Dendritic cell treated with granulocyte-macrophage colony-stimulating factor and Interleukin-4, amounts not matched to agents 40 ng/mL and 50 ng/mL, for 4 days (primary cell): ENCODE results near the gene ARL6IP6.

ENCODE experiments used
- H3K27ac Mint-ChIP-seq: one replicate; pipeline ENCODE4 v1.8.0; 2022; ENCODE audit warnings: mild to moderate bottlenecking, mixed read lengths
- H3K27me3 Mint-ChIP-seq: one replicate; pipeline ENCODE4 v1.8.0; 2022; ENCODE audit warnings: mild to moderate bottlenecking, mixed read lengths
- H3K36me3 Mint-ChIP-seq: one replicate; pipeline ENCODE4 v1.8.0; 2022; ENCODE audit warnings: low read depth, mixed read lengths
- H3K4me1 Mint-ChIP-seq: one replicate; pipeline ENCODE4 v1.8.0; 2022; ENCODE audit warnings: low read depth, mixed read lengths
- H3K4me3 Mint-ChIP-seq: one replicate; pipeline ENCODE4 v1.8.0; 2022; ENCODE audit warnings: mild to moderate bottlenecking, moderate library complexity, mixed read lengths
- H3K9me3 Mint-ChIP-seq: one replicate; pipeline ENCODE4 v1.8.0; 2022; ENCODE audit warnings: mixed read lengths
- intact Hi-C: fragments of 100-400 bp; cut with micrococcal nuclease; formaldehyde crosslinking; loops from one replicate; pipeline ENCODE4 v1.15.0; 2022

ARL6IP6 gene

GRCh38 chr2:152718076-152718908 is at the start of gene ARL6IP6:
Gene ARL6IP6 (plus strand): TSS chr2:152718620. CDS start chr2:152718625, 5 bp downstream.
- Mint-ChIP-seq H3K4me3 (peak within 1 kb of the TSS; percentile 92), H3K4me1 (peaks cover 31% of the 10 kb centered on the region), H3K27me3 (no peaks in the 10 kb centered on the region), H3K9me3 (no peaks in the 10 kb centered on the region), H3K27ac (peak within 1 kb of the TSS; percentile 96), H3K36me3 (peaks cover 72% of the 10 kb centered on the region)
- intact Hi-C loops: loop anchor here (5.0 to 10.0 kb wide), 3 partner anchors 541 to 893 kb away; partner anchors contain the start of genes ARL5A and STAM2

- H3K4me3 Mint-ChIP-seq: no peak overlapping the region
- H3K27me3 Mint-ChIP-seq: no peaks in the 10 kb centered on the region
- H3K36me3 Mint-ChIP-seq: peaks cover 70% of the 10 kb centered on the region
- H3K4me1 Mint-ChIP-seq: no peaks in the 10 kb centered on the region
- intact Hi-C loops: loop anchor here (10.0 kb wide), 1 partner anchor 1230 kb away; no protein-coding TSS in a partner anchor
- no peak overlapping the region for H3K27ac Mint-ChIP-seq
- H3K9me3 Mint-ChIP-seq: no peaks in the 10 kb centered on the region
Measured at GRCh38 chr2:152674334-152674733, 44.1 kb upstream of the ARL6IP6 start.

GRCh38 chr2:152676461-152676860 is 42.0 kb upstream of the ARL6IP6 start:
- no peaks in the 10 kb centered on the region for H3K9me3 Mint-ChIP-seq
- no peaks in the 10 kb centered on the region for H3K27me3 Mint-ChIP-seq
- no peak overlapping the region for H3K27ac Mint-ChIP-seq
- no peaks in the 10 kb centered on the region for H3K4me1 Mint-ChIP-seq
- H3K36me3 Mint-ChIP-seq: peaks cover 76% of the 10 kb centered on the region
- H3K4me3 Mint-ChIP-seq: no peak overlapping the region
- intact Hi-C loops: loop anchor here (10.0 kb wide), 1 partner anchor 1232 kb away; no protein-coding TSS in a partner anchor

- Mint-ChIP-seq H3K27ac (no peak overlapping the region), H3K4me3 (no peak overlapping the region), H3K9me3 (no peaks in the 10 kb centered on the region), H3K27me3 (no peaks in the 10 kb centered on the region), H3K36me3 (peaks cover 71% of the 10 kb centered on the region), H3K4me1 (no peaks in the 10 kb centered on the region)
- intact Hi-C loops: loop anchor here (10.0 kb wide), 1 partner anchor 1234 kb away; no protein-coding TSS in a partner anchor
Measured at GRCh38 chr2:152678808-152679207, 39.6 kb upstream of the ARL6IP6 start.

GRCh38 chr2:152682663-152683062 is 35.8 kb upstream of the ARL6IP6 start:
- intact Hi-C loops: no loop called here
- peaks cover 59% of the 10 kb centered on the region for H3K36me3 Mint-ChIP-seq
- peaks cover 11% of the 10 kb centered on the region for H3K4me1 Mint-ChIP-seq
- no peaks in the 10 kb centered on the region for H3K9me3 Mint-ChIP-seq
- H3K27me3 Mint-ChIP-seq: no peaks in the 10 kb centered on the region
- H3K27ac Mint-ChIP-seq: no peak overlapping the region
- no peak overlapping the region for H3K4me3 Mint-ChIP-seq

- Mint-ChIP-seq H3K27me3 (no peaks in the 10 kb centered on the region), H3K4me3 (no peak overlapping the region), H3K9me3 (no peaks in the 10 kb centered on the region), H3K36me3 (peaks cover 65% of the 10 kb centered on the region), H3K4me1 (peaks cover 11% of the 10 kb centered on the region), H3K27ac (no peak overlapping the region)
- intact Hi-C loops: no loop called here
Measured at GRCh38 chr2:152683400-152683799, 35.0 kb upstream of the ARL6IP6 start.

GRCh38 chr2:152686321-152686720 is 32.1 kb upstream of the ARL6IP6 start:
- intact Hi-C loops: no loop called here
- Mint-ChIP-seq H3K4me3 (no peak overlapping the region), H3K27ac (no peak overlapping the region)

GRCh38 chr2:152693033-152693432 is 25.4 kb upstream of the ARL6IP6 start:
- peaks cover 40% of the 10 kb centered on the region for H3K36me3 Mint-ChIP-seq

More at GRCh38 chr2:152686321-152686720, 32.1 kb upstream of the ARL6IP6 start:
- Mint-ChIP-seq H3K36me3 (peaks cover 60% of the 10 kb centered on the region), H3K27me3 (no peaks in the 10 kb centered on the region), H3K4me1 (peaks cover 11% of the 10 kb centered on the region), H3K9me3 (no peaks in the 10 kb centered on the region)

GRCh38 chr2:152694161-152694661 is 24.2 kb upstream of the ARL6IP6 start:
- H3K36me3 Mint-ChIP-seq: peaks cover 33% of the 10 kb centered on the region
- H3K27ac Mint-ChIP-seq: peak overlapping the region; percentile 60
- peak overlapping the region; percentile 67 for H3K4me3 Mint-ChIP-seq
- intact Hi-C loops: no loop called here
- H3K4me1 Mint-ChIP-seq: peaks cover 10% of the 10 kb centered on the region
- no peaks in the 10 kb centered on the region for H3K27me3 Mint-ChIP-seq
- H3K9me3 Mint-ChIP-seq: no peaks in the 10 kb centered on the region

More at GRCh38 chr2:152693033-152693432, 25.4 kb upstream of the ARL6IP6 start:
- Mint-ChIP-seq H3K27me3 (no peaks in the 10 kb centered on the region), H3K4me1 (peaks cover 10% of the 10 kb centered on the region), H3K9me3 (no peaks in the 10 kb centered on the region), H3K4me3 (no peak overlapping the region), H3K27ac (no peak overlapping the region)
- intact Hi-C loops: no loop called here

- intact Hi-C loops: no loop called here
- Mint-ChIP-seq H3K9me3 (no peaks in the 10 kb centered on the region), H3K27me3 (no peaks in the 10 kb centered on the region), H3K36me3 (peaks cover 32% of the 10 kb centered on the region), H3K4me3 (no peak overlapping the region), H3K4me1 (peaks cover 10% of the 10 kb centered on the region), H3K27ac (no peak overlapping the region)
Measured at GRCh38 chr2:152695763-152696162, 22.7 kb upstream of the ARL6IP6 start.

- Mint-ChIP-seq H3K4me1 (peaks cover 10% of the 10 kb centered on the region), H3K4me3 (no peak overlapping the region), H3K36me3 (peaks cover 33% of the 10 kb centered on the region), H3K27me3 (no peaks in the 10 kb centered on the region), H3K9me3 (peaks cover 7% of the 10 kb centered on the region), H3K27ac (no peak overlapping the region)
- intact Hi-C loops: no loop called here
Measured at GRCh38 chr2:152696476-152696875, 21.9 kb upstream of the ARL6IP6 start.

GRCh38 chr2:152701198-152701597 is 17.2 kb upstream of the ARL6IP6 start:
- H3K9me3 Mint-ChIP-seq: peaks cover 27% of the 10 kb centered on the region
- no peaks in the 10 kb centered on the region for H3K4me1 Mint-ChIP-seq
- no peak overlapping the region for H3K4me3 Mint-ChIP-seq
- peaks cover 41% of the 10 kb centered on the region for H3K36me3 Mint-ChIP-seq
- H3K27ac Mint-ChIP-seq: no peak overlapping the region
- intact Hi-C loops: no loop called here
- H3K27me3 Mint-ChIP-seq: no peaks in the 10 kb centered on the region

GRCh38 chr2:152706477-152707021 is 11.9 kb upstream of the ARL6IP6 start:
- intact Hi-C loops: no loop called here
- Mint-ChIP-seq H3K27ac (no peak overlapping the region), H3K9me3 (peaks cover 31% of the 10 kb centered on the region), H3K27me3 (no peaks in the 10 kb centered on the region), H3K4me1 (peaks cover 15% of the 10 kb centered on the region), H3K36me3 (peaks cover 78% of the 10 kb centered on the region), H3K4me3 (no peak overlapping the region)

- Mint-ChIP-seq H3K9me3 (peaks cover 12% of the 10 kb centered on the region), H3K4me1 (peaks cover 22% of the 10 kb centered on the region), H3K36me3 (peaks cover 80% of the 10 kb centered on the region), H3K4me3 (no peak overlapping the region), H3K27me3 (no peaks in the 10 kb centered on the region), H3K27ac (no peak overlapping the region)
- intact Hi-C loops: no loop called here
Measured at GRCh38 chr2:152708742-152709141, 9.7 kb upstream of the ARL6IP6 start.
